ENCODE results near the gene GRIN3B.

Gene GRIN3B

GRCh38 chr19:1014161-1015060, 14.2 kb downstream of the GRIN3B start:
- ChIA-PET POLR2A (interaction anchor here (0.5 kb wide), 1 partner anchor 150 kb away, joined by 3 read pairs; no protein-coding TSS in a partner anchor), CTCF (interaction anchor here (0.9 to 1.1 kb wide), 2 partner anchors 14 to 33 kb away, joined by 3 to 4 read pairs; no protein-coding TSS in a partner anchor)
- no peak for DNase-seq (ENCODE audit: extremely low spot score)
- TF ChIP-seq CTCF (IDR thresholded peaks at IDR 0.05; ENCODE audit: control extremely low read depth, extremely low read depth, low read depth, missing control alignments): no peak

GRCh38 chr19:1015061-1015781, 15.0 kb downstream of the GRIN3B start:
- ChIA-PET CTCF (no interaction called here), POLR2A (interaction anchor here (0.6 kb wide), 1 partner anchor 11 kb away, joined by 3 read pairs; no protein-coding TSS in a partner anchor)
- DNase-seq (ENCODE audit: extremely low spot score): no peak
- no peak for TF ChIP-seq CTCF (IDR thresholded peaks at IDR 0.05; ENCODE audit: control extremely low read depth, extremely low read depth, low read depth, missing control alignments)

GRCh38 chr19:1015782-1016646, 15.8 kb downstream of the GRIN3B start:
- DNase-seq (ENCODE audit: extremely low spot score): no peak
- ChIA-PET POLR2A (interaction anchor here (0.6 kb wide), 1 partner anchor 12 kb away, joined by 3 read pairs; no protein-coding TSS in a partner anchor), CTCF (interaction anchor here (1.0 kb wide), 1 partner anchor 32 kb away, joined by 3 read pairs; the partner anchor contains the start of gene WDR18)
- no peak for TF ChIP-seq CTCF (IDR thresholded peaks at IDR 0.05; ENCODE audit: control extremely low read depth, extremely low read depth, low read depth, missing control alignments)

- ChIA-PET POLR2A (no interaction called here), CTCF (interaction anchor here (1.0 kb wide), 1 partner anchor 33 kb away, joined by 3 read pairs; the partner anchor contains the start of gene WDR18)
- TF ChIP-seq CTCF (IDR thresholded peaks at IDR 0.05; ENCODE audit: control extremely low read depth, extremely low read depth, low read depth, missing control alignments): no peak
- no peak for DNase-seq (ENCODE audit: extremely low spot score)
Observed at GRCh38 chr19:1016647-1017114, 16.5 kb downstream of the GRIN3B start.

- no peak for DNase-seq (ENCODE audit: extremely low spot score)
- POLR2A ChIA-PET: interaction anchor here (0.6 kb wide), 1 partner anchor 15 kb away, joined by 4 read pairs; no protein-coding TSS in a partner anchor
- TF ChIP-seq CTCF (IDR thresholded peaks at IDR 0.05; ENCODE audit: control extremely low read depth, extremely low read depth, low read depth, missing control alignments): no peak
- CTCF ChIA-PET: interaction anchor here (1.0 kb wide), 1 partner anchor 34 kb away, joined by 3 read pairs; the partner anchor contains the start of gene WDR18
Observed at GRCh38 chr19:1017115-1017905, 17.1 kb downstream of the GRIN3B start.
